NCI-H2196 (cell line): ENCODE measurements around the gene FILIP1L.

ENCODE experiments used
- DNase-seq: peaks from one replicate; lab custom pipeline; 2025; ENCODE audit not compliant: unreplicated experiment; lab: John Stamatoyannopoulos, UW

The FILIP1L gene

GRCh38 chr3:100045696-100046095 lies 68.6 kb downstream of the FILIP1L start:
- peak; percentile 47 for DNase-seq

- DNase-seq = no peak
Observed at GRCh38 chr3:100044369-100044768, 69.9 kb downstream of the FILIP1L start.

- DNase-seq = no peak
Observed at GRCh38 chr3:100043271-100043670, 71.0 kb downstream of the FILIP1L start.

- DNase-seq = peak; percentile 52
Observed at GRCh38 chr3:100042166-100042981, 71.9 kb downstream of the FILIP1L start.

GRCh38 chr3:100041328-100041749 lies 73.0 kb downstream of the FILIP1L start:
- peak; percentile 37 for DNase-seq

GRCh38 chr3:100040451-100041225 lies 73.7 kb downstream of the FILIP1L start:
- peak; percentile 21 for DNase-seq

- no peak for DNase-seq
Observed at GRCh38 chr3:100039075-100039474, 75.2 kb downstream of the FILIP1L start.

- no peak for DNase-seq
Observed at GRCh38 chr3:100033903-100034471, 80.3 kb downstream of the FILIP1L start.

- peak; percentile 30 for DNase-seq
Observed at GRCh38 chr3:100033184-100033583, 81.1 kb downstream of the FILIP1L start.

- no peak for DNase-seq
Observed at GRCh38 chr3:100032243-100032642, 82.1 kb downstream of the FILIP1L start.

GRCh38 chr3:100030914-100031425 lies 83.3 kb downstream of the FILIP1L start:
- no peak for DNase-seq

GRCh38 chr3:100030346-100030745 lies 84.0 kb downstream of the FILIP1L start:
- no peak for DNase-seq

GRCh38 chr3:100029689-100030088 lies 84.6 kb downstream of the FILIP1L start:
- DNase-seq = no peak

GRCh38 chr3:100029052-100029451 lies 85.2 kb downstream of the FILIP1L start:
- no peak for DNase-seq

- no peak for DNase-seq
Observed at GRCh38 chr3:100027321-100027720, 87.0 kb downstream of the FILIP1L start.

GRCh38 chr3:100024520-100025303 lies 89.6 kb downstream of the FILIP1L start:
- DNase-seq = no peak

- DNase-seq = no peak
Observed at GRCh38 chr3:100023595-100023994, 90.7 kb downstream of the FILIP1L start.

- DNase-seq = peak; percentile 76
Observed at GRCh38 chr3:100023150-100023549, 91.2 kb downstream of the FILIP1L start.

GRCh38 chr3:100022506-100022905 lies 91.8 kb downstream of the FILIP1L start:
- no peak for DNase-seq

GRCh38 chr3:100020876-100021644 lies 93.2 kb downstream of the FILIP1L start:
- no peak for DNase-seq
